GM18519 (cell line): ENCODE measurements around the gene PPP1R9B.

Source experiments
- ATAC-seq: cut with Tn5 transposase; IDR thresholded peaks from one replicate; pipeline ENCODE4 v1.9.1; 2021; ENCODE audit warnings: mild to moderate bottlenecking, moderate library complexity; ENCODE audit not compliant: unreplicated experiment, low FRiP score

Gene PPP1R9B

DNA sequence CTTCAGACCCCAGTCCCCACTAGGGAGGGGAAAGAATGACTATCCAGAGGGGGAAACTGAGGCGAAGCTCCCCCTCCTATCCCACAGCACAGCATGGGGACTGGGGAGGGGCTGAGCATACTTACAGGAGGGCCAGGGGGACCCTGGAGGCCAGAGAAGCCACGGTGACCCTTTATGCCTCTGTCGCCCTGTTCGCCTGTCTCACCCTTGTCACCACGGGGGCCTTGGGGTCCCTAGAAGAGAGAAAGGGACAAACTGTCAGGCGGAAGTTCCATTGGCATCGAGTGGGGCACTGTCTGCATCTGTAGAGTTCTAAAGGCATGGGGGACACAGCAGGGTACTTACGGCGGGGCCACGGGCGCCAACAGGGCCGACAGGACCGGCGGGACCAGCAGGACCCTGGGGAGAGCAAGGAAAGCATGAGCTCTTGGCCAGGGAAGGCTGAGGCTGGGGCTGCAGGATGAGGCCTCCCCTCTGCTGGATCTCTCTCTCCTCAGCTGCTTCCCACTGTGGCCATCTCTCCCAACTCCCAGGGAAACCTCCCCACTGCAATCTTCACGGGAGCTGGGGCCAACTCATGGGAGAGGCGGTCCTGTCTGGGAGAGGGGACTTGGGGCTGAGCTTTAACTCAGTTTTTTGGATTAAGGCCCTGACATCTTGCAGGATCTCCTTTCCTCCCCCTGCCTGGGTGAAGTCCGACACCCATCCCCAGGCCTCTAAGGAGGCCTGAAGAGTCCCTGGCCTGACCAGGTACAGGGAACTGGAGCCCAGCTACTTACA, 37.5 kb upstream of the PPP1R9B start:
- no peak for ATAC-seq

- ATAC-seq = no peak
Observed at GRCh38 chr17:50187394-50187725, 36.9 kb upstream of the PPP1R9B start.

- ATAC-seq = no peak
Observed at GRCh38 chr17:50186661-50187393, 36.4 kb upstream of the PPP1R9B start.

GRCh38 chr17:50185631-50186471, 35.4 kb upstream of the PPP1R9B start:
- ATAC-seq = no peak

GRCh38 chr17:50184611-50185398, 34.3 kb upstream of the PPP1R9B start:
- ATAC-seq = no peak

DNA sequence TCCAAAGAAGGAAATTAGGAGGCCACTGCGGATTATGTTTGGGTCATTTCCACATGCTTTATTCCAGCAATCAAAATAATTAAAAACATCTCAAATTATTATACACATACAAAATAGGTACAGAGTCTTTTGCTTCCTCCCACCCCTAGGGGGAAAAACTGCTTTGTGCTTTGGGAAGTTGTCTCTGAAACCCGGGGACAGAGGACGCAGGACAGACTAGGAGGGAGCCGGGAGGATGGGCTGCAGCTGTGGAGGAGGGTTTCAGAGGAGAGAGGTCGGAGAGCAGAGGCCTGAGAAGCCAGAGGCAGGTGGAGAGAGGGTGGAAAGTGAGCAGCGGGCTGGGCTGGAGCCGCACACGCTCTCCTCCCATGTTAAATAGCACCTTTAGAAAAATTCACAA, 33.6 kb upstream of the PPP1R9B start:
- no peak for ATAC-seq

GRCh38 chr17:50183421-50183994, 33.0 kb upstream of the PPP1R9B start:
- no peak for ATAC-seq

DNA sequence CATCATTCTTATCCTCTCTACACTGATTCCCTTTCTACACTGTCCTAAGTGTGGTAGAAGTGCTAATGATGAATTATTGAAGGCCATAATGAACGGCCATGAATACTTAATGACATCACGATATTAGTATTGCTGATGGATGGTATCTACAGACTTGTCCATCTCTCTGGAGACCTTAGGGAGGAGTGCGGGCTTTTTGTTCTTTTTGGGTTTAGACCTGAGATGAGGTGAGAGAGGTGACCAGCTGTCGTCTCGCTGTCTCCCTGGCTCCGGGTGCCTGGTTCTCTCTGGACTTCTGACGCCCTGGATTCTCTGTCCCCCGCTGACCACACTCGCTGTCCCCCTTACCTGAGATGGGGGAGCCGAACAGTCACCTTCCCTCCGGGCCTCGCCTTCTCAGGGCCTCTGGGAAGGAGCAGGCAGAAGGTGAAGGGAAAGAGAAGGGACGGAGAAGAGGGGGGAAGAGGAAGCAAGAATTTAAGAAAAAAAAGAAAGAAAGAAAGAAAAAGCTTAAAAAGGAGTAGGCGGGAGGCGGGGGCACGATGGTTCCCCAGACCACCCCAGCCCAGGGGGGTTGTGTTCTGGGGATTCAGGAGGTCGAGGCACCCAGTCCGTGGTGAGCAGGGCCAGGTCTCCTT, 32.4 kb upstream of the PPP1R9B start:
- ATAC-seq = no peak

GRCh38 chr17:50181591-50182560, 31.4 kb upstream of the PPP1R9B start:
- ATAC-seq = no peak

- no peak for ATAC-seq
Observed at GRCh38 chr17:50181144-50181543, 30.7 kb upstream of the PPP1R9B start.

DNA sequence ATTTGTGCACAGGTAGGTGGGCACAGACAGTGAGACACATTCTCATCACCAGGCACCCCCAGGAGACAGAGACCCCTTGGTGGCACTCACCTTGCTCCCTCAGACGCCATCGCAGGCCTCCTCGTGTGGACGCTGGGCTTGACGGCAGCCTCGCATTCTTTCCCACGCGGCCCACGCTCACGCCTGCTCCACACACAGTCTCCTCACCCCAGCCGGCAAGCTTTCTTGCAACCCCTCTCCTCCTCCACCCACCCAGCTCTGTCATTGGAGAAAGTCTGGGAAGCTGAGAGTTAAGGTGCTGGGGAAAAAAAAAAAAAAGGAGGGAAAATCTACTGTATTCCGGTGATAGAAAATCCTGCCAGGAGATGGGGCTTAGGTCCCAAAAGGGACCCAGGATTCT, 30.1 kb upstream of the PPP1R9B start:
- no peak for ATAC-seq

DNA sequence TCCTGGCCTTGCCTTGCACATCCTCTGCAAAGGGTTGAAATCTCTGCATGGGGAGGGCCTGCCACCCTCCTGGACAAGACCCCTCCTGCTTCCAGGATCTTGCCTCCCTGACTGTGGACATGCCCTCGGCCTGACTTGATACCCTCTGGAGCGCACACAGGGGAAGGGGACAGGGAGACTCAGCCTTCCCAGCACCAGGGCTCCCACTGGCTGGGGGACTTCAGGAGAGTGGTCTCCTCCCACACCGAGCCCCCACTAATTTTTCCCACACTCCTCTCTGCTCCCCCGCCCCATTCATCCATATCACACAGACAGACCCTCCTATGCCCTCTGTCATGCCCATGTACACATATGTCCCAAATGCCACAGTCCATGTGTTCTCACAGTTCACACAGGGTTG, 29.6 kb upstream of the PPP1R9B start:
- no peak for ATAC-seq

- ATAC-seq = no peak
Observed at GRCh38 chr17:50177983-50178834, 27.7 kb upstream of the PPP1R9B start.

DNA sequence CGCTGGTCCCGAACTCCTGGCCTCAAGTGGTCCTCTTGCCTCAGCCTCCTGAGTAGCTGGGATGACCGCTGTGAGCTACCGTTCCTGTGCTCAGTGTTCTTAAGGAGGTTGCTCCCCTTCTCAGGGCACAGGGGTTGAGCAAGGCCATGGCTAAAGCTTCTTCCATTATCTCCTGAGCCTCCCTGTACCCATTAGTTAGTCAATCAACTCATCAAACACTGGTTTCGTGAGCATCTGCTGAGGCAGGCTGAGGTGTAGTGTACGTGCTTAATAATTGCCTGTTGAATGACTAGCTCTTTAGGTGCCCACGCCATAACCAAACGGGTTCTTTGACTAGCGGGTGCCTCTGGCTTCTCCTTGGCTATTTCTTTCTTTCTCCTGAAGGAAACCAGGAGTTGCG, 27.0 kb upstream of the PPP1R9B start:
- no peak for ATAC-seq

GRCh38 chr17:50176559-50177357, 26.3 kb upstream of the PPP1R9B start:
- ATAC-seq = no peak

- ATAC-seq = no peak
Observed at GRCh38 chr17:50175035-50175807, 24.7 kb upstream of the PPP1R9B start.
